Ovary (tissue), 3 donors: ENCODE results near the gene ANXA6.

Experiments used
- EP300 ChIP-seq: sonication (generic); formaldehyde crosslinking; IDR thresholded peaks from one replicate; pipeline ENCODE4 v1.6.1; 2017; ENCODE audit warnings: antibody characterized with exemption
- POLR2A ChIP-seq: fragments of 450-650 bp; IDR thresholded peaks from one replicate; pipeline ENCODE4 v1.6.1; 2017; ENCODE audit warnings: antibody characterized with exemption, mild to moderate bottlenecking, moderate library complexity
- TF ChIP-seq, protein P1 (sequence below), 3 donors: fragments of 450-650 bp in 2 of 3; fragments of 200-600 bp in 1 of 3; IDR thresholded peaks; one replicate each; pipeline versions ENCODE4 v1.5.1 to v1.8.0; 2016 to 2022; ENCODE audit warnings: antibody characterized with exemption in 3 of 3, mild to moderate bottlenecking in 1 of 3
- donor health status: DM: no; HTN: no; CAD: no.

DNA sequence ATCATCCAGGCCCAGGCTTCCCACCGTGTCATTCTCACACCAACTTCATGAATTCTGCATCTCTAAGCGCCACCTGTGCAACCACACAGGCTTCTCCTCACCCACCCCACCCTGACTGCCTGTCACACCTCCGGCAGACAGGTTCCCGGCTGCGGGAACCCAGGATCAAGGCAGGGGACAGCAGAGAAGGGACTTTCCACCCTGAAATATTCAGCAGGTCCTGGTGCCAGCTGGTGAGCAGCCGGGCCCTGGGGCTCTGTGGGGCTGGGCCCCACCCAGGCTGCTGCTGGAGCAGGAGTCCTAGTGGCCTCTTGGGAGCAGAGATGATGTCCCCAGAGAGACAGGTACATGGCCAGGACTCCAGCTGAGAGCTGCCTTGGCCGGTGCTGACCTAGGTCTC is 12.7 kb downstream of the ANXA6 start:
- TF ChIP-seq, protein P1, sequence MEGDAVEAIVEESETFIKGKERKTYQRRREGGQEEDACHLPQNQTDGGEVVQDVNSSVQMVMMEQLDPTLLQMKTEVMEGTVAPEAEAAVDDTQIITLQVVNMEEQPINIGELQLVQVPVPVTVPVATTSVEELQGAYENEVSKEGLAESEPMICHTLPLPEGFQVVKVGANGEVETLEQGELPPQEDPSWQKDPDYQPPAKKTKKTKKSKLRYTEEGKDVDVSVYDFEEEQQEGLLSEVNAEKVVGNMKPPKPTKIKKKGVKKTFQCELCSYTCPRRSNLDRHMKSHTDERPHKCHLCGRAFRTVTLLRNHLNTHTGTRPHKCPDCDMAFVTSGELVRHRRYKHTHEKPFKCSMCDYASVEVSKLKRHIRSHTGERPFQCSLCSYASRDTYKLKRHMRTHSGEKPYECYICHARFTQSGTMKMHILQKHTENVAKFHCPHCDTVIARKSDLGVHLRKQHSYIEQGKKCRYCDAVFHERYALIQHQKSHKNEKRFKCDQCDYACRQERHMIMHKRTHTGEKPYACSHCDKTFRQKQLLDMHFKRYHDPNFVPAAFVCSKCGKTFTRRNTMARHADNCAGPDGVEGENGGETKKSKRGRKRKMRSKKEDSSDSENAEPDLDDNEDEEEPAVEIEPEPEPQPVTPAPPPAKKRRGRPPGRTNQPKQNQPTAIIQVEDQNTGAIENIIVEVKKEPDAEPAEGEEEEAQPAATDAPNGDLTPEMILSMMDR (IDR thresholded peaks at IDR 0.05): no peak
- no peak for TF ChIP-seq POLR2A
- no peak for TF ChIP-seq EP300
